Activated CD4-positive, alpha-beta memory T cell treated with anti-CD3 and anti-CD28 coated beads for 36 hours (primary cell): Measurements from ENCODE around the gene GPN1. TPM values are rescaled to one million over a fixed set of nuclear protein-coding genes. Genes with fewer than 3 reads are reported as not detected.

Experiments used
- CTCF ChIA-PET: fragments of 350-600 bp; sonication (Branson Sonifier 250); formaldehyde crosslinking; loops from one replicate; lab custom pipeline; 2021; ENCODE audit warnings: antibody characterized with exemption, inconsistent platforms; lab: Charles Lee
- POLR2A ChIA-PET: fragments of 350-600 bp; sonication (Branson Sonifier 250); formaldehyde crosslinking; loops from one replicate; lab custom pipeline; 2021; ENCODE audit warnings: antibody characterized with exemption; lab: Charles Lee
- DNase-seq: peaks from one replicate; pipeline ENCODE4 v3.0.0-alpha.2; 2020
- H3K27ac Mint-ChIP-seq: one replicate; pipeline ENCODE4 v1.8.0; 2021; ENCODE audit warnings: mixed read lengths
- H3K27me3 Mint-ChIP-seq: one replicate; pipeline ENCODE4 v1.8.0; 2021; ENCODE audit warnings: mixed read lengths
- H3K36me3 Mint-ChIP-seq: one replicate; pipeline ENCODE4 v1.8.0; 2021; ENCODE audit warnings: mixed read lengths
- H3K4me1 Mint-ChIP-seq: one replicate; pipeline ENCODE4 v1.8.0; 2021; ENCODE audit warnings: low read depth, mixed read lengths
- H3K4me3 Mint-ChIP-seq: one replicate; pipeline ENCODE4 v1.8.0; 2021; ENCODE audit warnings: mild to moderate bottlenecking, mixed read lengths
- H3K9me3 Mint-ChIP-seq: one replicate; pipeline ENCODE4 v1.8.0; 2021; ENCODE audit warnings: mixed read lengths
- intact Hi-C: fragments of 100-400 bp; cut with micrococcal nuclease; formaldehyde crosslinking; loops from one replicate; pipeline ENCODE4 v1.15.1; 2023
- total RNA-seq, 2 experiments: library from RNA; stranded (reverse); gene quantifications; one replicate each; pipeline ENCODE4 v1.2.3, GENCODE V29; 2021

The GPN1 gene
- total RNA-seq, result 10 to 100 TPM; 54.4 to 56.8 TPM

GRCh38 chr2:27628767-27629709, at the start of gene GPN1, which contains the start of gene CCDC121:
TSS of gene GPN1 (plus strand) at chr2:27629050. CDS start at chr2:27629059, 9 bp downstream.
TSS of gene CCDC121 (minus strand) at chr2:27629012. CDS start at chr2:27627799, 1,213 bp downstream.
- ChIA-PET POLR2A (interaction anchor here (0.5 to 4.1 kb wide), 10 partner anchors 9 to 220 kb away, joined by 3 to 38 read pairs (median 4); partner anchors contain the start of genes PPM1G, SLC4A1AP and SUPT7L), CTCF (interaction anchor here (1.3 to 2.8 kb wide), 3 partner anchors 10 to 54 kb away, joined by 3 to 31 read pairs (median 5); partner anchors contain the start of genes SLC4A1AP and SUPT7L)
- Mint-ChIP-seq H3K9me3 (no peaks in the 10 kb centered on the region), H3K27me3 (no peaks in the 10 kb centered on the region), H3K4me1 (peaks cover 35% of the 10 kb centered on the region), H3K4me3 (no peak within 1 kb of the TSS), H3K36me3 (peaks cover 31% of the 10 kb centered on the region), H3K27ac (no peak within 1 kb of the TSS)
- intact Hi-C loops, result loop anchor here (1.0 to 2.0 kb wide), 7 partner anchors 9 to 258 kb away; partner anchors contain the start of genes EIF2B4, IFT172, NRBP1 and SLC4A1AP
- DNase-seq, result peak; percentile 98

GRCh38 chr2:27581417-27582128, 47.3 kb upstream of the GPN1 start:
- no peak for DNase-seq
- Mint-ChIP-seq H3K27ac (no peak overlapping the region), H3K9me3 (peaks cover 18% of the 10 kb centered on the region), H3K36me3 (peaks cover 17% of the 10 kb centered on the region), H3K4me1 (peaks cover 32% of the 10 kb centered on the region), H3K27me3 (no peaks in the 10 kb centered on the region), H3K4me3 (no peak overlapping the region)
- ChIA-PET CTCF (interaction anchor here (1.5 kb wide), 1 partner anchor 101 kb away, joined by 6 read pairs; no protein-coding TSS in a partner anchor), POLR2A (no interaction called here)
- intact Hi-C loops, result loop anchor here (2.0 to 10.0 kb wide), 4 partner anchors 47 to 549 kb away; partner anchors contain the start of genes CCDC121, GPN1, NRBP1 and SLC4A1AP

GRCh38 chr2:27582129-27582694, 46.6 kb upstream of the GPN1 start:
- Mint-ChIP-seq H3K27me3 (no peaks in the 10 kb centered on the region), H3K36me3 (peaks cover 21% of the 10 kb centered on the region), H3K4me3 (peak overlapping the region; percentile 94), H3K27ac (peak overlapping the region; percentile 79), H3K9me3 (peaks cover 18% of the 10 kb centered on the region), H3K4me1 (peaks cover 39% of the 10 kb centered on the region)
- intact Hi-C loops, result loop anchor here (2.0 to 10.0 kb wide), 4 partner anchors 47 to 549 kb away; partner anchors contain the start of genes CCDC121, GPN1, NRBP1 and SLC4A1AP
- DNase-seq, result no peak
- ChIA-PET CTCF (interaction anchor here (1.5 kb wide), 1 partner anchor 101 kb away, joined by 6 read pairs; no protein-coding TSS in a partner anchor), POLR2A (interaction anchor here (1.0 kb wide), 1 partner anchor 100 kb away, joined by 4 read pairs; no protein-coding TSS in a partner anchor)

GRCh38 chr2:27582695-27583389, 46.0 kb upstream of the GPN1 start, which contains the start of gene ZNF512:
TSS of gene ZNF512 (plus strand) at chr2:27583042. CDS start at chr2:27583113, 71 bp downstream.
- ChIA-PET CTCF (interaction anchor here (1.1 to 1.5 kb wide), 2 partner anchors 100 to 213 kb away, joined by 3 to 6 read pairs; no protein-coding TSS in a partner anchor), POLR2A (interaction anchor here (1.0 kb wide), 1 partner anchor 99 kb away, joined by 4 read pairs; no protein-coding TSS in a partner anchor)
- H3K36me3 Mint-ChIP-seq, result peaks cover 21% of the 10 kb centered on the region
- peaks cover 43% of the 10 kb centered on the region for H3K4me1 Mint-ChIP-seq
- peaks cover 12% of the 10 kb centered on the region for H3K9me3 Mint-ChIP-seq
- H3K27me3 Mint-ChIP-seq, result no peaks in the 10 kb centered on the region
- peak within 1 kb of the TSS; percentile 79 for H3K27ac Mint-ChIP-seq
- peak within 1 kb of the TSS; percentile 94 for H3K4me3 Mint-ChIP-seq
- intact Hi-C loops, result loop anchor here (1.0 to 10.0 kb wide), 5 partner anchors 46 to 550 kb away; partner anchors contain the start of genes CCDC121, GPN1, IFT172 and NRBP1
- peak; percentile 91 for DNase-seq

- ChIA-PET CTCF (interaction anchor here (1.1 to 1.5 kb wide), 2 partner anchors 99 to 214 kb away, joined by 3 to 6 read pairs; no protein-coding TSS in a partner anchor), POLR2A (no interaction called here)
- Mint-ChIP-seq H3K9me3 (peaks cover 9% of the 10 kb centered on the region), H3K27ac (peak overlapping the region; percentile 79), H3K4me1 (peaks cover 49% of the 10 kb centered on the region), H3K27me3 (no peaks in the 10 kb centered on the region), H3K36me3 (peaks cover 26% of the 10 kb centered on the region), H3K4me3 (peak overlapping the region; percentile 94)
- intact Hi-C loops, result loop anchor here (1.0 to 10.0 kb wide), 5 partner anchors 45 to 551 kb away; partner anchors contain the start of genes CCDC121, GPN1, IFT172 and NRBP1
- no peak for DNase-seq
Measured at GRCh38 chr2:27583390-27583915, 45.4 kb upstream of the GPN1 start.

GRCh38 chr2:27584597-27584996, 44.3 kb upstream of the GPN1 start:
- H3K27ac Mint-ChIP-seq, result peak overlapping the region; percentile 2
- DNase-seq, result no peak
- ChIA-PET CTCF (interaction anchor here (1.4 kb wide), 1 partner anchor 99 kb away, joined by 5 read pairs; no protein-coding TSS in a partner anchor), POLR2A (no interaction called here)
- peaks cover 52% of the 10 kb centered on the region for H3K4me1 Mint-ChIP-seq
- H3K4me3 Mint-ChIP-seq, result peak overlapping the region; percentile 94
- peaks cover 26% of the 10 kb centered on the region for H3K36me3 Mint-ChIP-seq
- H3K27me3 Mint-ChIP-seq, result no peaks in the 10 kb centered on the region
- peaks cover 7% of the 10 kb centered on the region for H3K9me3 Mint-ChIP-seq
- intact Hi-C loops, result loop anchor here (10.0 kb wide), 1 partner anchor 80 kb away; the partner anchor contains the start of genes SLC4A1AP and SUPT7L

GRCh38 chr2:27587025-27587424, 41.8 kb upstream of the GPN1 start:
- peak overlapping the region; percentile 63 for H3K27ac Mint-ChIP-seq
- peak; percentile 33 for DNase-seq
- H3K9me3 Mint-ChIP-seq, result peaks cover 16% of the 10 kb centered on the region
- intact Hi-C loops, result loop anchor here (1.0 to 10.0 kb wide), 2 partner anchors 51 to 78 kb away; partner anchors contain the start of genes SLC4A1AP and SUPT7L
- peaks cover 40% of the 10 kb centered on the region for H3K36me3 Mint-ChIP-seq
- H3K4me3 Mint-ChIP-seq, result no peak overlapping the region
- H3K4me1 Mint-ChIP-seq, result peaks cover 67% of the 10 kb centered on the region
- CTCF ChIA-PET, result interaction anchor here (0.9 to 1.2 kb wide), 2 partner anchors 18 to 284 kb away, joined by 3 to 4 read pairs; no protein-coding TSS in a partner anchor
- no peaks in the 10 kb centered on the region for H3K27me3 Mint-ChIP-seq
- POLR2A ChIA-PET, result interaction anchor here (0.8 to 0.9 kb wide), 2 partner anchors 8 to 51 kb away, joined by 3 to 4 read pairs; no protein-coding TSS in a partner anchor

GRCh38 chr2:27588308-27588707, 40.5 kb upstream of the GPN1 start:
- intact Hi-C loops, result loop anchor here (10.0 kb wide), 1 partner anchor 76 kb away; the partner anchor contains the start of genes SLC4A1AP and SUPT7L
- POLR2A ChIA-PET, result no interaction called here
- CTCF ChIA-PET, result no interaction called here
- DNase-seq, result no peak
- Mint-ChIP-seq H3K4me1 (peaks cover 65% of the 10 kb centered on the region), H3K27ac (peak overlapping the region; percentile 33), H3K36me3 (peaks cover 37% of the 10 kb centered on the region), H3K9me3 (peaks cover 23% of the 10 kb centered on the region), H3K4me3 (no peak overlapping the region), H3K27me3 (no peaks in the 10 kb centered on the region)

- peak; percentile 29 for DNase-seq
- no peak overlapping the region for H3K4me3 Mint-ChIP-seq
- peaks cover 43% of the 10 kb centered on the region for H3K9me3 Mint-ChIP-seq
- H3K4me1 Mint-ChIP-seq, result peaks cover 49% of the 10 kb centered on the region
- ChIA-PET POLR2A (no interaction called here), CTCF (interaction anchor here (1.4 kb wide), 1 partner anchor 92 kb away, joined by 3 read pairs; no protein-coding TSS in a partner anchor)
- no peak overlapping the region for H3K27ac Mint-ChIP-seq
- intact Hi-C loops, result no loop called here
- no peaks in the 10 kb centered on the region for H3K27me3 Mint-ChIP-seq
- H3K36me3 Mint-ChIP-seq, result peaks cover 56% of the 10 kb centered on the region
Measured at GRCh38 chr2:27591745-27592144, 37.1 kb upstream of the GPN1 start.

GRCh38 chr2:27593240-27593639, 35.6 kb upstream of the GPN1 start:
- ChIA-PET POLR2A (interaction anchor here (0.6 kb wide), 1 partner anchor 763 kb away, joined by 3 read pairs; no protein-coding TSS in a partner anchor), CTCF (interaction anchor here (0.7 kb wide), 1 partner anchor 10 kb away, joined by 4 read pairs; no protein-coding TSS in a partner anchor)
- DNase-seq, result no peak
- intact Hi-C loops, result no loop called here
- Mint-ChIP-seq H3K27ac (no peak overlapping the region), H3K27me3 (no peaks in the 10 kb centered on the region), H3K9me3 (peaks cover 43% of the 10 kb centered on the region), H3K4me1 (peaks cover 46% of the 10 kb centered on the region), H3K36me3 (peaks cover 52% of the 10 kb centered on the region), H3K4me3 (no peak overlapping the region)
